ENCODE results near the gene FGF4. TPM values are rescaled to one million over a fixed set of nuclear protein-coding genes. Genes with fewer than 3 reads are reported as not detected.

Gene FGF4
- total and polyA plus RNA-seq, 4 donors = not detected

GRCh38 chr11:69774354-69775162 lies 583 bp downstream of the FGF4 start:
- Histone ChIP-seq H3K4me3 (ENCODE audit: low read depth in 1 of 3, low read length in 3 of 3) (no peak overlapping the region), H3K27ac (ENCODE audit: low read depth in 1 of 2, low read length in 2 of 2) (no peak overlapping the region), H3K9me3 (ENCODE audit: control insufficient read depth in 4 of 4, low read length in 3 of 4) (no peaks in the 10 kb centered on the region), H3K36me3 (ENCODE audit: control insufficient read depth in 4 of 4, insufficient read depth in 3 of 4, low read depth in 1 of 4, low read length in 3 of 4) (no peaks in the 10 kb centered on the region), H3K27me3 (ENCODE audit: control insufficient read depth in 4 of 4, insufficient read depth in 4 of 4, low read length in 3 of 4) (peaks cover 0 to 17% (median 6%) of the 10 kb centered on the region in 4 donors), H3K4me1 (ENCODE audit: control insufficient read depth in 4 of 4, insufficient read depth in 4 of 4, low read length in 3 of 4) (peaks cover 2 to 10% (median 3%) of the 10 kb centered on the region in 4 donors), H3K9ac (ENCODE audit: low read depth in 1 of 2, low read length in 2 of 2) (no peak overlapping the region)
- WGBS = 6% methylated on average over 107 of the region's 107 CpGs
- TF ChIP-seq YY1 (IDR thresholded peaks at IDR 0.05) (no peak), SP1 (IDR thresholded peaks at IDR 0.05) (no peak), NR2F2 (IDR thresholded peaks at IDR 0.05) (no peak), RAD21 (IDR thresholded peaks at IDR 0.05) (no peak), EGR1 (IDR thresholded peaks at IDR 0.05; ENCODE audit: low read depth in 2 of 2) (no peak), REST (IDR thresholded peaks at IDR 0.05) (no peak), HNF4A (conservative IDR thresholded peaks at IDR 0.05) (no peak), FOXA1 (IDR thresholded peaks at IDR 0.05) (no peak), TAF1 (conservative IDR thresholded peaks at IDR 0.05) (no peak), JUND (IDR thresholded peaks at IDR 0.05) (no peak), ZBTB33 (IDR thresholded peaks at IDR 0.05) (no peak), HNF4G (IDR thresholded peaks at IDR 0.05) (no peak)
- no peak for DNase-seq (ENCODE audit: low spot score)

- H3K4me1 ChIP-seq (ENCODE audit: control insufficient read depth in 4 of 4, insufficient read depth in 4 of 4, low read length in 3 of 4) = peaks cover 2 to 10% (median 3%) of the 10 kb centered on the region in 4 donors
- H3K9me3 ChIP-seq (ENCODE audit: control insufficient read depth in 4 of 4, low read length in 3 of 4) = peaks cover 0 to 3% (median 0%) of the 10 kb centered on the region in 4 donors
- peaks cover 0 to 17% (median 6%) of the 10 kb centered on the region in 4 donors for H3K27me3 ChIP-seq (ENCODE audit: control insufficient read depth in 4 of 4, insufficient read depth in 4 of 4, low read length in 3 of 4)
- 16% methylated on average over 30 of the region's 30 CpGs for WGBS
- no peak overlapping the region for H3K4me3 ChIP-seq (ENCODE audit: low read depth in 1 of 3, low read length in 3 of 3)
- no peak overlapping the region for H3K27ac ChIP-seq (ENCODE audit: low read depth in 1 of 2, low read length in 2 of 2)
- no peak for DNase-seq (ENCODE audit: low spot score)
- H3K9ac ChIP-seq (ENCODE audit: low read depth in 1 of 2, low read length in 2 of 2) = no peak overlapping the region
- H3K36me3 ChIP-seq (ENCODE audit: control insufficient read depth in 4 of 4, insufficient read depth in 3 of 4, low read depth in 1 of 4, low read length in 3 of 4) = no peaks in the 10 kb centered on the region
- TF ChIP-seq FOXA2 (IDR thresholded peaks at IDR 0.05) (no peak), TAF1 (conservative IDR thresholded peaks at IDR 0.05) (no peak), RXRA (IDR thresholded peaks at IDR 0.05) (no peak), MAX (IDR thresholded peaks at IDR 0.05) (no peak), GABPA (IDR thresholded peaks at IDR 0.05 in 1 of 2, conservative IDR thresholded peaks at IDR 0.05 in 1 of 2) (no peak), FOXA1 (IDR thresholded peaks at IDR 0.05) (no peak), ATF3 (IDR thresholded peaks at IDR 0.05) (no peak), HNF4A (conservative IDR thresholded peaks at IDR 0.05) (no peak), JUND (IDR thresholded peaks at IDR 0.05) (no peak), CTCF (IDR thresholded peaks at IDR 0.05; ENCODE audit: low read depth, low read length, missing input control) (no peak), YY1 (IDR thresholded peaks at IDR 0.05) (no peak), REST (IDR thresholded peaks at IDR 0.05) (no peak)
These were observed 1.4 kb downstream of the FGF4 start for GRCh38 chr11:69773626-69774353.
